Ascending aorta (tissue), 2 donors: ENCODE measurements around the gene PROSER3. TPM values are rescaled to one million over a fixed set of nuclear protein-coding genes. Genes with fewer than 3 reads are reported as not detected.

ENCODE experiments used
- DNase-seq, 2 donors: peaks; one replicate each; pipeline ENCODE4 v3.0.0-alpha.2; 2019; ENCODE audit warnings: low spot score in 2 of 2
- H3K27ac ChIP-seq, 2 donors: fragments of 200-600 bp; sonication (generic); one replicate each; pipeline ENCODE4 v1.5.1; 2016 to 2017; ENCODE audit warnings: mild to moderate bottlenecking in 1 of 2
- H3K27me3 ChIP-seq: fragments of 200-600 bp; sonication (generic); one replicate; pipeline ENCODE4 v1.5.1; 2017
- H3K36me3 ChIP-seq, 2 donors: fragments of 200-600 bp; sonication (generic); one replicate each; pipeline ENCODE4 v1.5.1; 2016
- H3K4me1 ChIP-seq, 2 donors: fragments of 200-600 bp; sonication (generic); one replicate each; pipeline ENCODE4 v1.5.1; 2016 to 2017; ENCODE audit warnings: mild to moderate bottlenecking in 1 of 2
- H3K4me3 ChIP-seq, 2 donors: fragments of 200-600 bp; sonication (generic); one replicate each; pipeline ENCODE4 v1.5.1; 2016 to 2017; ENCODE audit warnings: mild to moderate bottlenecking in 1 of 2
- H3K9me3 ChIP-seq, 2 donors: fragments of 200-600 bp; sonication (generic); one replicate each; pipeline ENCODE4 v1.5.1; 2016
- CTCF ChIP-seq, 3 experiments: fragments of 200-600 bp in 2 of 3; fragments of 450-650 bp in 1 of 3; sonication (generic) in 2 of 3; IDR thresholded peaks; one replicate each; pipeline ENCODE4 v1.5.1; 2016 to 2019; ENCODE audit warnings: antibody characterized with exemption in 3 of 3, mild to moderate bottlenecking in 1 of 3, moderate library complexity in 1 of 3
- intact Hi-C: fragments of 100-400 bp; cut with DNase I; formaldehyde crosslinking; loops from one replicate; pipeline ENCODE4 v1.15.1; 2023
- total RNA-seq: library from RNA; depleted of rRNA; stranded (reverse); fragments of >200 nt; gene quantifications from one replicate; pipeline ENCODE4 v1.1.0, GENCODE V29; 2016

Gene PROSER3
- total RNA-seq, 1 donor from 2014 or later = 6.5 TPM

- Histone ChIP-seq H3K27ac (no peak overlapping the region), H3K36me3 (peaks cover 19 to 40% of the 10 kb centered on the region in 2 donors), H3K27me3 (no peaks in the 10 kb centered on the region), H3K9me3 (no peaks in the 10 kb centered on the region), H3K4me3 (no peak overlapping the region), H3K4me1 (no peaks in the 10 kb centered on the region)
- intact Hi-C loops = no loop called here
- DNase-seq = no peak
- TF ChIP-seq CTCF (IDR thresholded peaks at IDR 0.05) = no peak
Observed at GRCh38 chr19:35785339-35785627, 27.3 kb downstream of the PROSER3 start.

- Histone ChIP-seq H3K27me3 (no peaks in the 10 kb centered on the region), H3K4me3 (no peak overlapping the region), H3K36me3 (peaks cover 10 to 28% of the 10 kb centered on the region in 2 donors), H3K9me3 (no peaks in the 10 kb centered on the region), H3K27ac (no peak overlapping the region), H3K4me1 (no peaks in the 10 kb centered on the region)
- intact Hi-C loops = no loop called here
- DNase-seq = no peak
- TF ChIP-seq CTCF (IDR thresholded peaks at IDR 0.05) = no peak
Observed at GRCh38 chr19:35786299-35787160, 28.6 kb downstream of the PROSER3 start.

- Histone ChIP-seq H3K36me3 (peaks cover 9 to 22% of the 10 kb centered on the region in 2 donors), H3K9me3 (no peaks in the 10 kb centered on the region), H3K27ac (no peak overlapping the region), H3K4me3 (no peak overlapping the region), H3K4me1 (no peaks in the 10 kb centered on the region), H3K27me3 (no peaks in the 10 kb centered on the region)
- no peak for TF ChIP-seq CTCF (IDR thresholded peaks at IDR 0.05)
- DNase-seq = no peak
- intact Hi-C loops = no loop called here
Observed at GRCh38 chr19:35787227-35787799, 29.3 kb downstream of the PROSER3 start.

- Histone ChIP-seq H3K27me3 (no peaks in the 10 kb centered on the region), H3K9me3 (no peaks in the 10 kb centered on the region), H3K27ac (no peak overlapping the region), H3K4me3 (no peak overlapping the region), H3K36me3 (peaks cover 3 to 15% of the 10 kb centered on the region in 2 donors), H3K4me1 (no peaks in the 10 kb centered on the region)
- no peak for TF ChIP-seq CTCF (IDR thresholded peaks at IDR 0.05)
- no peak for DNase-seq
- intact Hi-C loops = no loop called here
Observed at GRCh38 chr19:35788205-35788960, 30.4 kb downstream of the PROSER3 start.

- DNase-seq = no peak
- no peak overlapping the region for H3K4me3 ChIP-seq
- intact Hi-C loops = no loop called here
- no peak overlapping the region for H3K27ac ChIP-seq
- peaks cover 0 to 15% of the 10 kb centered on the region in 2 donors for H3K36me3 ChIP-seq
- no peak for TF ChIP-seq CTCF (IDR thresholded peaks at IDR 0.05)
- H3K27me3 ChIP-seq = no peaks in the 10 kb centered on the region
- no peaks in the 10 kb centered on the region for H3K4me1 ChIP-seq
- H3K9me3 ChIP-seq = no peaks in the 10 kb centered on the region
Observed at GRCh38 chr19:35789195-35789977, 31.4 kb downstream of the PROSER3 start.
